Measurements from ENCODE around the gene MSANTD1. TPM values are rescaled to one million over a fixed set of nuclear protein-coding genes. Genes with fewer than 3 reads are reported as not detected.

Gene MSANTD1
- total and polyA plus RNA-seq, 10 of the 15 experiments (the other 5 are each of a cell fraction or from before 2014, with no cell fraction given): 0.07 to 0.87 (median 0.22) TPM; not detected in 2

- ChIA-PET CTCF (no interaction called here), SMC1A (ENCODE audit: uncharacterized antibody, unreplicated experiment) (no interaction called here), RAD21 (ENCODE audit: unreplicated experiment) (no interaction called here), POLR2A (no interaction called here)
- no peak overlapping the region for H3K27ac ChIP-seq (ENCODE audit: control insufficient read depth, insufficient read depth)
- ATAC-seq: no peak
- no peaks in the 10 kb centered on the region for H3K36me3 ChIP-seq (ENCODE audit: control insufficient read depth in 2 of 2, insufficient read depth in 2 of 2, low read length in 1 of 2)
- H3K27me3 ChIP-seq (replicated peaks in 1 of 2; ENCODE audit: control insufficient read depth in 2 of 2, insufficient read depth in 2 of 2, low read length in 1 of 2): no peaks in the 10 kb centered on the region
- H3K4me3 ChIP-seq: no peak overlapping the region
- no peak overlapping the region for H3K9ac ChIP-seq (ENCODE audit: control insufficient read depth, insufficient read depth, low read length)
- no peaks in the 10 kb centered on the region for H3K79me2 ChIP-seq (ENCODE audit: control insufficient read depth, insufficient read depth, low read length)
- H3K4me1 ChIP-seq (ENCODE audit: control insufficient read depth, insufficient read depth, low read length): peaks cover 14% of the 10 kb centered on the region
- TF ChIP-seq HDGF (IDR thresholded peaks at IDR 0.05) (no peak), PML (IDR thresholded peaks at IDR 0.05; ENCODE audit: low read length) (no peak), RCOR1 (conservative IDR thresholded peaks at IDR 0.05; ENCODE audit: low read depth, low read length) (no peak), ZNF217 (IDR thresholded peaks at IDR 0.05) (no peak), NFYB (IDR thresholded peaks at IDR 0.05; ENCODE audit: insufficient read depth, low read depth, low read length) (no peak)
- DNase-seq (ENCODE audit: low read depth, low spot score): no peak
- no peaks in the 10 kb centered on the region for H4K20me1 ChIP-seq (ENCODE audit: control insufficient read depth, insufficient read depth)
- no peak for FAIRE-seq
- in situ Hi-C loops (cut with MboI) (no loop called here), intact Hi-C loops (cut with micrococcal nuclease; ENCODE audit: unreplicated experiment) (no loop called here)
- H3K9me3 ChIP-seq (replicated peaks; ENCODE audit: control insufficient read depth, insufficient read depth, low read length): no peaks in the 10 kb centered on the region; the same call in 2 of the 3 replicates
- 81% methylated on average over 13 of the region's 13 CpGs for WGBS (ENCODE audit: insufficient coverage, insufficient replicate concordance, low lambda C conversion rate, missing lambda C conversion rate)
- no TSS peak for BruUV-seq (replicated peaks)
- H3K4me2 ChIP-seq (ENCODE audit: control insufficient read depth, insufficient read depth): no peak overlapping the region
- no peak overlapping the region for H2AFZ ChIP-seq (ENCODE audit: control insufficient read depth, low read depth, low read length)
These were observed 35.0 kb downstream of the MSANTD1 start for GRCh38 chr4:3283916-3284315.

DNA sequence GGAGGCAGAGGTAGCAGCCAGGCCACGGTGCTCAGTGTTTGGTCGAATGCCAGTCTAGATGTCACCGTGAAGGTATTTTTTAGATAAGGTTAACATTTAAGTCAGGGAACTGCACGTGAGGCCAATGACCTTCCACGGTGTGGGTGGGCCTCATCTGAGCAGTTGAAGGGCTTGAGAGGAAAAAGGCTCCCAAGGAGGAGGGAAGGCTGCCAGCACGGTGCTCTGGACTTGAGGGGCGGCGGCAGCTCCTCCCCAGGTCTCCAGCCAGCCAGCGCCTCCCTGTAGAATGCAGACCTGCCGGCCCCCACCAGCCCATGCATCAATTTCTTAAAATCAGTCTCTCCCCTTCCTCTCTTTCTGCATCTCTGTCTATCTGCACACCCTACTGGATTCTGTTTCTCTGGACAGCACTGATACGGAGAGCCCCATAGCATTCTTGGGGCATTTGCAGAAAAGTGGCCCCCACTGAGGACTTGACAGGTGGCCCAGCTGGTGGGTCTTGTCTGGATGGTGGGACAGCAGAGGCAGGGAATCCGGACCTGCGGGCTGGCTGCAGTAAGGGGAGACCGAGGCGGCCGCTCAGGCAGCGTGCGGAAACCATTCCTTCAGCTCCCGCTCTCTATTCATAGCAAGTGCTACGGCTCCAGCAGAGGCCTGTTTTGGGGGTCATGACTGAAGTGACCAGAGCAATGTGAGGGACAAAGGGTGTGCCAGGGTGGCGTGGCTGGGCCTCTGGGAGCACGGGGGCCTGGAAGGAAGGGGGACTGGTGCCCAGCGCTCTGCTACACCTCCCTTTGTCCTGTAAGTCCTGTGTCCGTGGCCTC lies 36.0 kb downstream of the MSANTD1 start:
- no peak overlapping the region for H3K27ac ChIP-seq (ENCODE audit: control insufficient read depth, insufficient read depth)
- H3K4me1 ChIP-seq (ENCODE audit: control insufficient read depth, insufficient read depth, low read length): peaks cover 14% of the 10 kb centered on the region
- ChIA-PET RAD21 (ENCODE audit: unreplicated experiment) (interaction anchor here (0.7 kb wide), 1 partner anchor 1452 kb away, joined by 3 read pairs; no protein-coding TSS in a partner anchor), SMC1A (ENCODE audit: uncharacterized antibody, unreplicated experiment) (no interaction called here), POLR2A (no interaction called here), CTCF (no interaction called here)
- FAIRE-seq (no peak), DNase-seq (ENCODE audit: low read depth, low spot score) (no peak), ATAC-seq (no peak)
- no peak overlapping the region for H3K4me3 ChIP-seq
- no TSS peak for BruUV-seq (replicated peaks)
- no peaks in the 10 kb centered on the region; the same call in 2 of the 3 replicates for H3K9me3 ChIP-seq (replicated peaks; ENCODE audit: control insufficient read depth, insufficient read depth, low read length)
- intact Hi-C loops (cut with micrococcal nuclease; ENCODE audit: unreplicated experiment) (no loop called here), in situ Hi-C loops (cut with MboI) (no loop called here)
- H3K27me3 ChIP-seq (replicated peaks in 1 of 2; ENCODE audit: control insufficient read depth in 2 of 2, insufficient read depth in 2 of 2, low read length in 1 of 2): no peaks in the 10 kb centered on the region
- no peak overlapping the region for H3K9ac ChIP-seq (ENCODE audit: control insufficient read depth, insufficient read depth, low read length)
- H3K4me2 ChIP-seq (ENCODE audit: control insufficient read depth, insufficient read depth): no peak overlapping the region
- 81% methylated on average over 24 of the region's 24 CpGs for WGBS (ENCODE audit: insufficient coverage, insufficient replicate concordance, low lambda C conversion rate, missing lambda C conversion rate)
- no peaks in the 10 kb centered on the region for H3K36me3 ChIP-seq (ENCODE audit: control insufficient read depth in 2 of 2, insufficient read depth in 2 of 2, low read length in 1 of 2)
- H2AFZ ChIP-seq (ENCODE audit: control insufficient read depth, low read depth, low read length): no peak overlapping the region
- no peaks in the 10 kb centered on the region for H4K20me1 ChIP-seq (ENCODE audit: control insufficient read depth, insufficient read depth)
- no peaks in the 10 kb centered on the region for H3K79me2 ChIP-seq (ENCODE audit: control insufficient read depth, insufficient read depth, low read length)
- TF ChIP-seq, protein P1, sequence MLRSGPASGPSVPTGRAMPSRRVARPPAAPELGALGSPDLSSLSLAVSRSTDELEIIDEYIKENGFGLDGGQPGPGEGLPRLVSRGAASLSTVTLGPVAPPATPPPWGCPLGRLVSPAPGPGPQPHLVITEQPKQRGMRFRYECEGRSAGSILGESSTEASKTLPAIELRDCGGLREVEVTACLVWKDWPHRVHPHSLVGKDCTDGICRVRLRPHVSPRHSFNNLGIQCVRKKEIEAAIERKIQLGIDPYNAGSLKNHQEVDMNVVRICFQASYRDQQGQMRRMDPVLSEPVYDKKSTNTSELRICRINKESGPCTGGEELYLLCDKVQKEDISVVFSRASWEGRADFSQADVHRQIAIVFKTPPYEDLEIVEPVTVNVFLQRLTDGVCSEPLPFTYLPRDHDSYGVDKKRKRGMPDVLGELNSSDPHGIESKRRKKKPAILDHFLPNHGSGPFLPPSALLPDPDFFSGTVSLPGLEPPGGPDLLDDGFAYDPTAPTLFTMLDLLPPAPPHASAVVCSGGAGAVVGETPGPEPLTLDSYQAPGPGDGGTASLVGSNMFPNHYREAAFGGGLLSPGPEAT (IDR thresholded peaks at IDR 0.05; ENCODE audit: low read depth): no peak
- TF ChIP-seq HDAC2 (IDR thresholded peaks at IDR 0.05) (no peak), DPF2 (IDR thresholded peaks at IDR 0.05) (no peak), PAX8 (IDR thresholded peaks at IDR 0.05) (no peak), CBX3 (IDR thresholded peaks at IDR 0.05; ENCODE audit: borderline replicate concordance, low read depth) (no peak)
- TF ChIP-seq, protein P2, sequence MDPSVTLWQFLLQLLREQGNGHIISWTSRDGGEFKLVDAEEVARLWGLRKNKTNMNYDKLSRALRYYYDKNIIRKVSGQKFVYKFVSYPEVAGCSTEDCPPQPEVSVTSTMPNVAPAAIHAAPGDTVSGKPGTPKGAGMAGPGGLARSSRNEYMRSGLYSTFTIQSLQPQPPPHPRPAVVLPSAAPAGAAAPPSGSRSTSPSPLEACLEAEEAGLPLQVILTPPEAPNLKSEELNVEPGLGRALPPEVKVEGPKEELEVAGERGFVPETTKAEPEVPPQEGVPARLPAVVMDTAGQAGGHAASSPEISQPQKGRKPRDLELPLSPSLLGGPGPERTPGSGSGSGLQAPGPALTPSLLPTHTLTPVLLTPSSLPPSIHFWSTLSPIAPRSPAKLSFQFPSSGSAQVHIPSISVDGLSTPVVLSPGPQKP (IDR thresholded peaks at IDR 0.05; ENCODE audit: low read depth, low read length): no peak
- TF ChIP-seq, protein P3, sequence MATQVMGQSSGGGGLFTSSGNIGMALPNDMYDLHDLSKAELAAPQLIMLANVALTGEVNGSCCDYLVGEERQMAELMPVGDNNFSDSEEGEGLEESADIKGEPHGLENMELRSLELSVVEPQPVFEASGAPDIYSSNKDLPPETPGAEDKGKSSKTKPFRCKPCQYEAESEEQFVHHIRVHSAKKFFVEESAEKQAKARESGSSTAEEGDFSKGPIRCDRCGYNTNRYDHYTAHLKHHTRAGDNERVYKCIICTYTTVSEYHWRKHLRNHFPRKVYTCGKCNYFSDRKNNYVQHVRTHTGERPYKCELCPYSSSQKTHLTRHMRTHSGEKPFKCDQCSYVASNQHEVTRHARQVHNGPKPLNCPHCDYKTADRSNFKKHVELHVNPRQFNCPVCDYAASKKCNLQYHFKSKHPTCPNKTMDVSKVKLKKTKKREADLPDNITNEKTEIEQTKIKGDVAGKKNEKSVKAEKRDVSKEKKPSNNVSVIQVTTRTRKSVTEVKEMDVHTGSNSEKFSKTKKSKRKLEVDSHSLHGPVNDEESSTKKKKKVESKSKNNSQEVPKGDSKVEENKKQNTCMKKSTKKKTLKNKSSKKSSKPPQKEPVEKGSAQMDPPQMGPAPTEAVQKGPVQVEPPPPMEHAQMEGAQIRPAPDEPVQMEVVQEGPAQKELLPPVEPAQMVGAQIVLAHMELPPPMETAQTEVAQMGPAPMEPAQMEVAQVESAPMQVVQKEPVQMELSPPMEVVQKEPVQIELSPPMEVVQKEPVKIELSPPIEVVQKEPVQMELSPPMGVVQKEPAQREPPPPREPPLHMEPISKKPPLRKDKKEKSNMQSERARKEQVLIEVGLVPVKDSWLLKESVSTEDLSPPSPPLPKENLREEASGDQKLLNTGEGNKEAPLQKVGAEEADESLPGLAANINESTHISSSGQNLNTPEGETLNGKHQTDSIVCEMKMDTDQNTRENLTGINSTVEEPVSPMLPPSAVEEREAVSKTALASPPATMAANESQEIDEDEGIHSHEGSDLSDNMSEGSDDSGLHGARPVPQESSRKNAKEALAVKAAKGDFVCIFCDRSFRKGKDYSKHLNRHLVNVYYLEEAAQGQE (IDR thresholded peaks at IDR 0.05; ENCODE audit: low read depth, low read length): no peak
